GM21526 (cell line): Measurements from ENCODE around the gene EHMT2.
"Not testable (repeated sequence)": the region's sequence is repeated elsewhere in the genome, so short reads cannot be mapped to it uniquely, and the experiment has no call there.

Source experiments
- ATAC-seq: cut with Tn5 transposase; IDR thresholded peaks from one replicate; pipeline ENCODE4 v1.9.1; 2021; ENCODE audit warnings: moderate library complexity; ENCODE audit not compliant: unreplicated experiment, low FRiP score

Gene EHMT2

GRCh38 chr6:31915756-31916155 lies 18.3 kb upstream of the EHMT2 start:
- ATAC-seq = no peak

- ATAC-seq = no peak
These were observed 17.9 kb upstream of the EHMT2 start for GRCh38 chr6:31915351-31915750.

GRCh38 chr6:31911826-31912585 lies 14.5 kb upstream of the EHMT2 start:
- ATAC-seq = no peak

GRCh38 chr6:31909298-31909697 lies 11.8 kb upstream of the EHMT2 start:
- not testable (repeated sequence) for ATAC-seq

GRCh38 chr6:31908791-31909190 lies 11.3 kb upstream of the EHMT2 start:
- peak; percentile 54 for ATAC-seq

- ATAC-seq = not testable (repeated sequence)
These were observed 10.8 kb upstream of the EHMT2 start for GRCh38 chr6:31908255-31908654.

- ATAC-seq = no peak
These were observed 9.8 kb upstream of the EHMT2 start for GRCh38 chr6:31907158-31907813.

GRCh38 chr6:31906727-31907126 lies 9.2 kb upstream of the EHMT2 start:
- ATAC-seq = not testable (repeated sequence)

- ATAC-seq = no peak
These were observed 8.6 kb upstream of the EHMT2 start for GRCh38 chr6:31906122-31906521.

- ATAC-seq = no peak
These were observed 7.5 kb upstream of the EHMT2 start for GRCh38 chr6:31905041-31905440.

- no peak for ATAC-seq
These were observed 6.5 kb upstream of the EHMT2 start for GRCh38 chr6:31903957-31904356.

- ATAC-seq = no peak
These were observed 4.6 kb upstream of the EHMT2 start, which contains the start of gene ZBTB12 for GRCh38 chr6:31901953-31902643. TSS of gene ZBTB12 (minus strand) at chr6:31902086. CDS start at chr6:31901305, 781 bp downstream.

GRCh38 chr6:31901415-31901952 lies 4.0 kb upstream of the EHMT2 start:
- ATAC-seq = no peak

GRCh38 chr6:31900917-31901414 lies 3.5 kb upstream of the EHMT2 start:
- no peak for ATAC-seq

- no peak for ATAC-seq
These were observed 2.6 kb upstream of the EHMT2 start for GRCh38 chr6:31899882-31900722.

GRCh38 chr6:31899215-31899614 lies 1.7 kb upstream of the EHMT2 start:
- ATAC-seq = no peak

- no peak for ATAC-seq
These were observed 999 bp upstream of the EHMT2 start for GRCh38 chr6:31898383-31899011.

GRCh38 chr6:31896856-31897611 lies 464 bp downstream of the EHMT2 start:
- ATAC-seq = no peak

- ATAC-seq = no peak
These were observed 1.0 kb downstream of the EHMT2 start for GRCh38 chr6:31896493-31896855.
